Measurements from ENCODE around the gene FBXO31. TPM values are rescaled to one million over a fixed set of nuclear protein-coding genes. Genes with fewer than 3 reads are reported as not detected.
A peak's percentile ranks its signal among the peaks of the same experiment; 100 is the strongest.

Gene FBXO31
- total RNA-seq, 4 donors from 2014 or later = 39.9 to 89.3 (median 53.6) TPM

DNA sequence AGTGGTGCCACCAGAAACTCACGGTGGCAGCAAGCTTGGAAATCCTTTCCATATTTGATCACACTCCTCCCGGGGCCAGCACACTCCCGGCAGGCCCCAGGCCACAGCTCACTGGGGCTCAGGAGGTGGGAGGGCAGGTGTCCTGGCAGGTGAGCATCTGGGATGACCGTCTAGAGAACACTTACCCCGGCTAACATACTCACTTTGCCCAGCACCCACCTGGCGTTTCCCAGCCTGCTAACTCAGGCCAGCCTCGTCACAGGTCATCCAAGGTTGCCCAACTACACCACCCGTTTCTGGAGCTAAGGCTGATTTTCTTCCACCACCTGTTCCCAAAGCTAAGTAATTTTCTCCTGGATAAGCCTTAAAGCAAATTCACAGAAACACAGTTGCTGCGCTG, 24.9 kb downstream of the FBXO31 start:
- no peaks in the 10 kb centered on the region for H3K9me3 ChIP-seq
- no peaks in the 10 kb centered on the region for H3K27me3 ChIP-seq
- no peak for DNase-seq (ENCODE audit: low spot score in 2 of 2)
- H3K4me1 ChIP-seq = peaks cover 4% of the 10 kb centered on the region
- peaks cover 77% of the 10 kb centered on the region for H3K36me3 ChIP-seq
- H3K4me3 ChIP-seq = no peak overlapping the region
- WGBS = 92% methylated on average over 8 of the region's 9 CpGs
- H3K27ac ChIP-seq = no peak overlapping the region
- TF ChIP-seq POLR2AphosphoS5 (IDR thresholded peaks at IDR 0.05) (no peak), POLR2A (IDR thresholded peaks at IDR 0.05) (no peak), EP300 (IDR thresholded peaks at IDR 0.05) (no peak)

GRCh38 chr16:87358250-87358649, 25.3 kb downstream of the FBXO31 start:
- H3K9me3 ChIP-seq = no peaks in the 10 kb centered on the region
- WGBS = 90% methylated on average over 17 of the region's 17 CpGs
- no peak overlapping the region for H3K27ac ChIP-seq
- no peaks in the 10 kb centered on the region for H3K27me3 ChIP-seq
- H3K36me3 ChIP-seq = peaks cover 79% of the 10 kb centered on the region
- no peak for TF ChIP-seq EP300 (IDR thresholded peaks at IDR 0.05)
- TF ChIP-seq POLR2A (IDR thresholded peaks at IDR 0.05) = no peak
- no peak for TF ChIP-seq POLR2AphosphoS5 (IDR thresholded peaks at IDR 0.05)
- no peak for TF ChIP-seq CTCF (IDR thresholded peaks at IDR 0.05)
- H3K4me1 ChIP-seq = peaks cover under 1% of the 10 kb centered on the region
- no peak for DNase-seq (ENCODE audit: low spot score in 2 of 2)
- no peak overlapping the region for H3K4me3 ChIP-seq

DNA sequence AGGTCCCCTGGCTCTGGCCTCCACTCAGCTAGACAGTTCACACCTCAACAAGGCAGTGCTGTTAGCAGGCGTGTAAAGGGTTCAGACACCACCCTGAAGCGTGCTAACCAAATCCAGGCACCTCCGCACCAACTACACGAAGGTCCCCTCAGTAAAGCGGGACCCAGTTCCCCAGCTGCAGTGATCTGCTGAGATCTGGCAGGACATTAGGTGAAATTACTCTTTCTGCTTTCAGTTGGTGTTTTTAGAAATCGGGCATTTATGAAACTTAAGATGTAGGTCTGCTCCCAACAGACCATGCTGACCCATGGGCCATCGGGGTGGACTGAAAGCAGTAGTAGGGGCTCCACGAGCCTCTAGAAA, 27.1 kb downstream of the FBXO31 start:
- TF ChIP-seq CTCF (IDR thresholded peaks at IDR 0.05) = no peak
- no peak for TF ChIP-seq POLR2A (IDR thresholded peaks at IDR 0.05)
- no peak for TF ChIP-seq EP300 (IDR thresholded peaks at IDR 0.05)
- TF ChIP-seq POLR2AphosphoS5 (IDR thresholded peaks at IDR 0.05) = no peak
- 95% methylated on average over 4 of the region's 8 CpGs for WGBS

DNA sequence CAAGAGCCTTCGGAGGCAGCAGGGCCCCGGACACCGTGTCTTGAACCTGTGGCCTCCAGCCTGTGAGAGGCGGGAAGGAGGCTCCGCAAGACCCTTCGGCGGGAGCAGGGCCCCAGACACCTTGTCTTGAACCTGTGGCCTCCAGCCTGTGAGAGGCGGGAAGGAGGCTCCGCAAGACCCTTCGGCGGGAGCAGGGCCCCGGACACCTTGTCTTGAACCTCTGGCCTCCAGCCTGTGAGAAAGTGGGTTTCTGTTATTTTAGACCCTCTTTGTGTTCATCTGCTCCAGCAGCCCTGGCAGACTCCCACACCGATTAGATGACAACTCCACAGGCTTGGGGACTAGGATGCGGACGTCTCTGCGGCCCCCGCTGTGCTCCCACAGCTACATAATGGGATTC, 30.0 kb downstream of the FBXO31 start:
- Histone ChIP-seq H3K36me3 (peaks cover 49% of the 10 kb centered on the region), H3K9me3 (no peaks in the 10 kb centered on the region), H3K27ac (no peak overlapping the region), H3K4me3 (no peak overlapping the region), H3K27me3 (no peaks in the 10 kb centered on the region), H3K4me1 (peaks cover 11% of the 10 kb centered on the region)
- 90% methylated on average over 12 of the region's 17 CpGs for WGBS
- DNase-seq (ENCODE audit: low spot score in 2 of 2) = no peak
- TF ChIP-seq POLR2AphosphoS5 (IDR thresholded peaks at IDR 0.05) (no peak), POLR2A (IDR thresholded peaks at IDR 0.05) (no peak), CTCF (IDR thresholded peaks at IDR 0.05) (no peak), EP300 (IDR thresholded peaks at IDR 0.05) (no peak)

More for the DNA sequence above, 27.1 kb downstream of the FBXO31 start:
- H3K4me3 ChIP-seq = no peak overlapping the region
- peaks cover 72% of the 10 kb centered on the region for H3K36me3 ChIP-seq
- H3K9me3 ChIP-seq = no peaks in the 10 kb centered on the region
- H3K4me1 ChIP-seq = peaks cover 5% of the 10 kb centered on the region
- no peaks in the 10 kb centered on the region for H3K27me3 ChIP-seq
- no peak for DNase-seq (ENCODE audit: low spot score in 2 of 2)
- H3K27ac ChIP-seq = no peak overlapping the region

- WGBS = 93% methylated on average over 8 of the region's 15 CpGs
- H3K27ac ChIP-seq = no peak overlapping the region
- no peak for DNase-seq (ENCODE audit: low spot score in 2 of 2)
- TF ChIP-seq POLR2AphosphoS5 (IDR thresholded peaks at IDR 0.05) (no peak), CTCF (IDR thresholded peaks at IDR 0.05) (no peak), POLR2A (IDR thresholded peaks at IDR 0.05) (no peak), EP300 (IDR thresholded peaks at IDR 0.05) (no peak)
- H3K27me3 ChIP-seq = no peaks in the 10 kb centered on the region
- peaks cover 11% of the 10 kb centered on the region for H3K4me1 ChIP-seq
- no peak overlapping the region for H3K4me3 ChIP-seq
- H3K36me3 ChIP-seq = peaks cover 45% of the 10 kb centered on the region
- no peaks in the 10 kb centered on the region for H3K9me3 ChIP-seq
These were observed 30.8 kb downstream of the FBXO31 start for GRCh38 chr16:87352818-87353217.

DNA sequence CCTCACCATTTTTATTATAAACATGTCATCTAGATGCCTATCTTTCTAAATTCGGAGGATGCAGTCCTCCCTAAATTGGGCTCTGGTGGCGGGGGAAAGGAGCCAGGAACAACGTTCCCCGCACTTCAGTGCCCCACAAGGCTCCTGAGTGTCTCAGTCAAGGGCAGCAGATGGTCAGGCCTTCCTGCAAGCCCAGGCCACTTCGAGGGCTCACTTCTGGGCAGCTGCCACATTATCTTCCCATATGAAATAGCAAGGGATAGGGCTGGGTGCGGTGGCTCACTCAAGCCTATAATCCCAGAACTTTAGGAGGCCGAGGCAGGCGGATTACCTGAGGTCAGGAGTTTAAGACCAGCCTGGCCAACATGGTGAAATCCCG, 32.3 kb downstream of the FBXO31 start:
- peak overlapping the region; percentile 12 for H3K4me3 ChIP-seq
- peaks cover 47% of the 10 kb centered on the region for H3K36me3 ChIP-seq
- peak overlapping the region; percentile 40 for H3K27ac ChIP-seq
- 84% methylated on average over 7 of the region's 9 CpGs for WGBS
- no peaks in the 10 kb centered on the region for H3K9me3 ChIP-seq
- H3K27me3 ChIP-seq = no peaks in the 10 kb centered on the region
- TF ChIP-seq CTCF (IDR thresholded peaks at IDR 0.05) = no peak
- no peak for TF ChIP-seq POLR2AphosphoS5 (IDR thresholded peaks at IDR 0.05)
- no peak for TF ChIP-seq EP300 (IDR thresholded peaks at IDR 0.05)
- no peak for TF ChIP-seq POLR2A (IDR thresholded peaks at IDR 0.05)
- DNase-seq (ENCODE audit: low spot score in 2 of 2) = no peak
- peaks cover 11% of the 10 kb centered on the region for H3K4me1 ChIP-seq
